NCI-H510A (cell line): ENCODE results near the gene PRPF40B.

Experiments used
- DNase-seq: peaks from one replicate; lab custom pipeline; 2025; lab: John Stamatoyannopoulos, UW

Gene PRPF40B

GRCh38 chr12:49687941-49688340 is 64.6 kb downstream of the PRPF40B start:
- DNase-seq, result no peak

GRCh38 chr12:49689237-49689636 is 65.9 kb downstream of the PRPF40B start:
- no peak for DNase-seq

- no peak for DNase-seq
These were observed 66.4 kb downstream of the PRPF40B start for GRCh38 chr12:49689785-49690184.

- DNase-seq, result no peak
These were observed 69.5 kb downstream of the PRPF40B start for GRCh38 chr12:49692851-49693250.

GRCh38 chr12:49693931-49694444 is 70.6 kb downstream of the PRPF40B start:
- no peak for DNase-seq
